Psoas muscle (tissue), 8 donors: ENCODE data around the gene CCDC78. TPM values are rescaled to one million over a fixed set of nuclear protein-coding genes. Genes with fewer than 3 reads are reported as not detected.

Source experiments
- ATAC-seq, 4 donors: fragments of 200-7000 bp; cut with Tn5 transposase; one replicate each; pipeline ENCODE4 v1.9.1; 2020; ENCODE audit warnings: moderate library complexity in 3 of 4, mild to moderate bottlenecking in 2 of 4
- DNase-seq, 2 donors: peaks; one replicate each; pipeline ENCODE4 v3.0.0-alpha.2; 2020
- H3K27ac ChIP-seq: fragments of 200-600 bp; one replicate; pipeline ENCODE4 v1.8.0; 2022
- H3K27me3 ChIP-seq, 3 donors: fragments of 200-600 bp in 1 of 3; one replicate each; pipeline versions ENCODE4 v1.6.1 to v1.8.0; 2013 to 2022; ENCODE audit warnings: low read length in 2 of 3, mild to moderate bottlenecking in 2 of 3, moderate library complexity in 1 of 3; ENCODE audit not compliant: insufficient read depth in 3 of 3
- H3K36me3 ChIP-seq, 2 donors: fragments of 200-600 bp in 1 of 2; one replicate each; pipeline versions ENCODE4 v1.6.1 to v1.8.0; 2013 to 2022; ENCODE audit warnings: low read depth in 1 of 2, mild to moderate bottlenecking in 1 of 2, moderate library complexity in 1 of 2; ENCODE audit not compliant: insufficient read depth in 1 of 2
- H3K4me1 ChIP-seq: fragments of 200-600 bp; one replicate; pipeline ENCODE4 v1.8.0; 2022
- H3K4me3 ChIP-seq: fragments of 200-600 bp; one replicate; pipeline ENCODE4 v1.8.0; 2022; ENCODE audit warnings: mild to moderate bottlenecking
- H3K9me3 ChIP-seq: fragments of 200-600 bp; one replicate; pipeline ENCODE4 v1.8.0; 2022
- CTCF ChIP-seq: fragments of 200-600 bp; IDR thresholded peaks from one replicate; pipeline ENCODE4 v1.8.0; 2022; ENCODE audit warnings: antibody characterized with exemption
- WGBS, 3 donors: extraction: QIAGEN DNeasy Blood & Tissue Kit; methylation state at CpG; one replicate each; pipeline versions ENCODE4 v1.1.6 to v1.1.7; 2013; 5-methylcytosine and 5-hydroxymethylcytosine counted together
- intact Hi-C, 2 donors: fragments of 100-400 bp; cut with DNase I; formaldehyde crosslinking; loops; one replicate each; pipeline versions ENCODE4 v1.11.0 to v1.14.2; 2022
- polyA plus RNA-seq, 3 donors: library from polyadenylated mRNA; stranded (reverse); fragments of 200-250 nt; gene quantifications; one replicate each; pipeline ENCODE4 v1.2.3, GENCODE V29; 2013
- total RNA-seq, 4 donors: library from RNA; stranded (reverse); fragmentation: NEBNext Ultra II Directional in 2 of 4; extraction: Animal tissue kit (Norgen Biotek cat#: 25700) in 2 of 4; gene quantifications; one replicate each; pipeline versions ENCODE4 v1.2.1 to v1.2.4, GENCODE V29; 2021 to 2023
- donor health status: healthy with polysubstance abuse.
- donor health status: DM: no; HTN: no; CAD: no; lungs with moderate emphysema.
- donor health status: Bipolar disorder and iron deficiency.
- donor health status: healthy.
- donor health status: DM: yes; HTN: yes; CAD: no.
- donor health status: DM: no; HTN: no; CAD: no.
- donor health status: DM: no; HTN: no; CAD: no.
- donor health status: DM: yes; HTN: yes; CAD: no.

Gene CCDC78
- total and polyA plus RNA-seq, 7 donors, result 0.11 to 0.16 (median 0.12) TPM; not detected in 4

GRCh38 chr16:686459-687260 lies 39.6 kb downstream of the CCDC78 start:
- Histone ChIP-seq H3K9me3 (no peaks in the 10 kb centered on the region), H3K36me3 (peaks cover 5 to 31% of the 10 kb centered on the region in 2 donors), H3K27me3 (peaks cover 0 to 3% (median 0%) of the 10 kb centered on the region in 3 donors), H3K4me1 (peaks cover 51% of the 10 kb centered on the region), H3K4me3 (no peak overlapping the region), H3K27ac (no peak overlapping the region)
- TF ChIP-seq CTCF, result no peak
- WGBS, 3 donors, result 57 to 66% (median 61%) methylated on average over 44 to 51 of the region's 51 CpGs
- intact Hi-C loops, result no loop called here
- no peak for ATAC-seq
- DNase-seq, result no peak

DNA sequence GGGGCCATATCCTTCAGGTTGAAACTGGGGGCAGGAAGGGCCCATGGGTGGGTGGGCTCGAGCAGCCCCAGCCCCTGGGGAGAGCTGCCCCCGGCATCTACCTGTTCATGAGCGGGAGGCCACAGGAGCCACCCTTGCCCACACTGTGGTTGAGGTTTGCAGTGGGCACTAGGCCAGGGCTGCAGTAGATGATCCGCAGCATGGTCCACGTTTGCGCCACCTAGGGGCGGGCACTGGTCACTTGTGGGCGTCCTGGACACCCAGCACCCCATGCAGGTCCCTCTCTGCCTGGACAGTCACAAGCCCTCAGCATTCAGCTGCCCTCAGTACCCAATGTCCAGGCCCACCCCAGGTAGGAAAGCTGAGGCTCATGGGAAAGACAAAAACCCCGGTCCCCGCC lies 40.3 kb downstream of the CCDC78 start:
- TF ChIP-seq CTCF, result no peak
- WGBS, 3 donors, result 63 to 69% (median 66%) methylated on average over 10 of the region's 10 CpGs

DNA sequence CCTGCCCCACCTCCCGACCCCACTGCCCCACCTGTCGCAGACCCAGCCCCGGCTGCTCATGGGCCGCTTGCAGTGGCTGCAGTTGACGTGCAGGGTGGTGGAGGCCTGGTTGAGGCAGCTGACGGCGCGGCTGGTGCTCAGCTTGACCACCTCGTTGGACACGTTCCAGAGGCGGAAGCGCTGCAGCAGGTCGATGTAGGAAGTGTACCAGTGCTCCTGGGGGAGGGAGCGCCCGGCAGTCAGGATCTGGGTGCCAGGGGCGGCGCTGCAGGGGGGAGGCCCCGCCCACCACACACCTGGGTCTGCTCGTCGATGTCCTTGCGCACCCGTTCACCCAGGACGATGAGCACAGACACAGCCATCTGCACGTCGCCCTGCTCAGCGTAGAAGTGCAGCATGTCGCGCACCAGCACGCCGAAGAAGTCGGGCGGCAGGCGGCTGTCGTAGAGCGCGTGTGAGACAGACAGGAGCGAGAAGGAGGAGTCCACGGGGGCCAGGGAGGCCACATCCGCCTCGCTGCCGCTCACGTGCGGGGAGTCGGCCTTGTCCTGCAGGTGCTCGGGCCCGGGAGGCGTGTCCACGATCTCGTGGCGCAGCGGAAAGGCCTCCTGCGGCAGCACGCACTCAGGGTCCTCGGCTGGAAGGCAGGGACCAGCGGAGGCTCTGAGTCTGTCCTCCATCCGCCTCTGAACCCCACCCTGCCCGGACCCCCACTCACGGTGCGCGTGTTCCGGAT lies 41.1 kb downstream of the CCDC78 start:
- peak overlapping the region; percentile 79 for H3K4me3 ChIP-seq
- H3K9me3 ChIP-seq, result no peaks in the 10 kb centered on the region
- H3K27me3 ChIP-seq, result no peaks in the 10 kb centered on the region
- no peak for TF ChIP-seq CTCF
- 87 to 91% (median 88%) methylated on average over 58 to 61 of the region's 61 CpGs for WGBS, 3 donors
- ATAC-seq, result no peak
- peak overlapping the region; percentile 68 for H3K27ac ChIP-seq
- peaks cover 55% of the 10 kb centered on the region for H3K4me1 ChIP-seq
- peak in 1 of 2 donors; percentile 45 for DNase-seq
- intact Hi-C loops, result no loop called here
- peaks cover 5 to 34% of the 10 kb centered on the region in 2 donors for H3K36me3 ChIP-seq

More for the DNA sequence above, 40.3 kb downstream of the CCDC78 start:
- ATAC-seq (no peak), DNase-seq (peak in 1 of 2 donors; percentile 55)
- H3K27me3 ChIP-seq, result no peaks in the 10 kb centered on the region
- intact Hi-C loops, result no loop called here
- no peak overlapping the region for H3K4me3 ChIP-seq
- no peak overlapping the region for H3K27ac ChIP-seq
- peaks cover 5 to 34% of the 10 kb centered on the region in 2 donors for H3K36me3 ChIP-seq
- H3K4me1 ChIP-seq, result peaks cover 58% of the 10 kb centered on the region
- no peaks in the 10 kb centered on the region for H3K9me3 ChIP-seq

DNA sequence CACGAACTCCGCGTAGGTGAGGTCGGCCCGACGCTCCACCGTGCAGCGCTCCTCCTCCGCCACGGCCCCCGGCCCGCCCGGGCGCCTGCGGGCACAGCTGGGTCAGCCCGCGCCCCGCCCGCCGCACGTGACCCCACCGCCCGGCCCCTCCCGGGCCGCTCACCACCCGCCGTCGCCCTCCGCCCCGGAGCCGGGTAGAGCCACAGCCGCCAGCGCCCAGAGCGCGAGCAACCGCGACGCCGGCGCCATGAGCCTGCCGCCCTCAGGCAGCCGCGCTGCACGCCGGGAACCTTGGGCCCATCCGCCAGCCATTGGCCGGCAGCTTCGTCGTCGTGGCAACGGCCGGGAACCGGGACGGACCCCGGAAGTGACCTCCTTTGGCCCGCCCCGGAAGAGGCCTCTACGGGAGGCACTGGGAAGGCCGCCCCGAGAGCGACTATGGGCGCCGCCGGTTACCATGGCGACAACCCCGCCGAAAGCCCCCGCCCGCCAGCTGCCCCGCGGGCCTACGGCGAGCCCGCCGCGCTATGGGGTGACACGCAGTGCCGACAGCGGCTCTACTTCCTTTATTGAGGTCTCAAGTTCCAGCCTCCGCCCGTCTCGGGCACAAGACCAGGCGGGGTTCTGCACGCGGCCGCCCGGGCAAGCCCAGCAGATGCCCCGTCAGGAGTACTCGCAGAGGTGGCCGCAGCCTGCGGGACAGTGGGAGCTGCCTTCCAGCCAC lies 42.0 kb downstream of the CCDC78 start, which contains the start of gene JMJD8:
JMJD8 (minus strand) TSS at position 264 of the 724 bp plus-strand sequence; CDS start at position 249, 15 bp downstream.
- intact Hi-C loops, result no loop called here
- TF ChIP-seq CTCF, result no peak
- peak within 1 kb of the TSS; percentile 68 for H3K27ac ChIP-seq
- 1% methylated on average over 55 to 91 of the region's 91 CpGs for WGBS, 3 donors
- H3K27me3 ChIP-seq, result no peaks in the 10 kb centered on the region
- peaks cover 5 to 34% of the 10 kb centered on the region in 2 donors for H3K36me3 ChIP-seq
- DNase-seq, result peak; percentile 99
- H3K4me3 ChIP-seq, result peak within 1 kb of the TSS; percentile 79
- no peaks in the 10 kb centered on the region for H3K9me3 ChIP-seq
- H3K4me1 ChIP-seq, result peaks cover 50% of the 10 kb centered on the region
- ATAC-seq, result peak; percentile 69 to 75 (median 72)
